Left ventricle myocardium inferior (tissue), 1 donor: ENCODE results near the gene CABLES2. TPM values are rescaled to one million over a fixed set of nuclear protein-coding genes. Genes with fewer than 3 reads are reported as not detected.
"Not testable (repeated sequence)": the region's sequence is repeated elsewhere in the genome, so short reads cannot be mapped to it uniquely, and the experiment has no call there.

Source experiments
- DNase-seq: peaks from one replicate; pipeline ENCODE4 v3.0.0-alpha.2; 2020
- H3K27ac ChIP-seq: fragments of 200-600 bp; replicated peaks from 2 replicates; pipeline ENCODE4 v1.8.0; 2021
- H3K27me3 ChIP-seq: fragments of 200-600 bp; 2 replicates; pipeline ENCODE4 v1.8.0; 2021; ENCODE audit warnings: low read depth
- H3K36me3 ChIP-seq: fragments of 200-600 bp; 2 replicates; pipeline ENCODE4 v1.8.0; 2021
- H3K4me1 ChIP-seq: fragments of 200-600 bp; 2 replicates; pipeline ENCODE4 v1.8.0; 2021
- H3K4me3 ChIP-seq: fragments of 200-600 bp; 2 replicates; pipeline ENCODE4 v1.8.0; 2021; ENCODE audit warnings: mild to moderate bottlenecking, moderate library complexity
- H3K9me3 ChIP-seq: fragments of 200-600 bp; replicated peaks from 2 replicates; pipeline ENCODE4 v1.8.0; 2021
- intact Hi-C: fragments of 100-400 bp; cut with micrococcal nuclease; formaldehyde crosslinking; loops from one replicate; pipeline ENCODE4 v1.11.0; 2022
- total RNA-seq: library from RNA; stranded (reverse); fragmentation: NEBNext Ultra II Directional; extraction: Animal tissue kit (Norgen Biotek cat#: 25700); gene quantifications from one replicate; pipeline ENCODE4 v1.2.1, GENCODE V29; 2021
- TF ChIP-seq, protein P1 (sequence below): fragments of 200-600 bp; IDR thresholded peaks from 2 replicates; pipeline ENCODE4 v1.8.0; 2021; ENCODE audit warnings: antibody characterized with exemption, mild to moderate bottlenecking, borderline replicate concordance
- donor health status: DM: no; HTN: yes; CAD: no; lungs with severe emphysema.

The CABLES2 gene
- total RNA-seq, 1 donor from 2014 or later = 12.0 TPM

DNA sequence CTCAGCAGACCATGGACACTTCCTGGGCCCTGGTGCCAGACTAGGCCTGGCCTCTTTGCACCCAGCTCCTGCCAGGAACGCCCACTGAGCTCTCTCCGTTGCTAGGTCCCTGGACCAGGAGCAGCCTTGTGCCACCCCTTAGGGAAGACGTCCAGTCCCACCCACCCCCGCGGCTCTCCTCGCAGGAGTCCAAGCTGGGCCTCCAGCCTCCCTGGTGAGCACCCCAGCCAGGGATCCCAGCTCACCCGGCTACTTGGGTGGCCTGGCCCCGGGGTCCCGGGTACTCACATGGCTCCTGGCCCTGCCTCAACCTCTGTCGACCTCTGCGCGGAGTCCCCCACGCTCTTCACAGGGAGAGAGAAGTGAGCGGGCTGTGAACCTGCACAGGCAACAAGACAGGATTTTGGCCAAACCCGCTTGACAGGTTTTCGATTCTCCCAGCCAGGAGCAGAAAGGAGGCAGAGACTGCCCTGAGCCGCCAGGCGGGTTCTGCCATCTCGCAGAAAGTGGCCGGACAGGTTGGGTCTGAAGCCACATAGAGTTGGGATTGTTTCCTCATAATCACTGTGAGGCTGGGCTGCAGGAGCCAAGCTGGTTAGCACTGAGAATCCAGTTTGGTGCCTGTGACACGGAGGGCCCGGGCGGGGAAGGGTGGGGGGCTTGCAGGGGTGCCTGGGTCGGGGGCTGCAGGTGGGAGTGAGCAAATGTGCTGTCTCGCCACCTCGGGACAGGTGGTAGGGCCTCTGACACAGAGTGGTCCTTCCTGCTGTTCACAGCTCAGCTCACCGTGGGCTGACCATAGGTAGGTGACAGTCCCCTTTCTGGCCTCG, 20.3 kb upstream of the CABLES2 start, which contains the start of gene RBBP8NL:
RBBP8NL (minus strand) TSS at position 368 of the 830 bp plus-strand sequence. CDS start 7,892 bp downstream, outside the sequence.
- H3K4me1 ChIP-seq = no peaks in the 10 kb centered on the region
- intact Hi-C loops = no loop called here
- TF ChIP-seq, protein P1, sequence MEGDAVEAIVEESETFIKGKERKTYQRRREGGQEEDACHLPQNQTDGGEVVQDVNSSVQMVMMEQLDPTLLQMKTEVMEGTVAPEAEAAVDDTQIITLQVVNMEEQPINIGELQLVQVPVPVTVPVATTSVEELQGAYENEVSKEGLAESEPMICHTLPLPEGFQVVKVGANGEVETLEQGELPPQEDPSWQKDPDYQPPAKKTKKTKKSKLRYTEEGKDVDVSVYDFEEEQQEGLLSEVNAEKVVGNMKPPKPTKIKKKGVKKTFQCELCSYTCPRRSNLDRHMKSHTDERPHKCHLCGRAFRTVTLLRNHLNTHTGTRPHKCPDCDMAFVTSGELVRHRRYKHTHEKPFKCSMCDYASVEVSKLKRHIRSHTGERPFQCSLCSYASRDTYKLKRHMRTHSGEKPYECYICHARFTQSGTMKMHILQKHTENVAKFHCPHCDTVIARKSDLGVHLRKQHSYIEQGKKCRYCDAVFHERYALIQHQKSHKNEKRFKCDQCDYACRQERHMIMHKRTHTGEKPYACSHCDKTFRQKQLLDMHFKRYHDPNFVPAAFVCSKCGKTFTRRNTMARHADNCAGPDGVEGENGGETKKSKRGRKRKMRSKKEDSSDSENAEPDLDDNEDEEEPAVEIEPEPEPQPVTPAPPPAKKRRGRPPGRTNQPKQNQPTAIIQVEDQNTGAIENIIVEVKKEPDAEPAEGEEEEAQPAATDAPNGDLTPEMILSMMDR = no peak
- no peak within 1 kb of the TSS for H3K27ac ChIP-seq
- H3K4me3 ChIP-seq = no peak within 1 kb of the TSS
- DNase-seq = no peak
- no peaks in the 10 kb centered on the region for H3K36me3 ChIP-seq
- H3K9me3 ChIP-seq = no peaks in the 10 kb centered on the region
- peaks cover 66% of the 10 kb centered on the region for H3K27me3 ChIP-seq

DNA sequence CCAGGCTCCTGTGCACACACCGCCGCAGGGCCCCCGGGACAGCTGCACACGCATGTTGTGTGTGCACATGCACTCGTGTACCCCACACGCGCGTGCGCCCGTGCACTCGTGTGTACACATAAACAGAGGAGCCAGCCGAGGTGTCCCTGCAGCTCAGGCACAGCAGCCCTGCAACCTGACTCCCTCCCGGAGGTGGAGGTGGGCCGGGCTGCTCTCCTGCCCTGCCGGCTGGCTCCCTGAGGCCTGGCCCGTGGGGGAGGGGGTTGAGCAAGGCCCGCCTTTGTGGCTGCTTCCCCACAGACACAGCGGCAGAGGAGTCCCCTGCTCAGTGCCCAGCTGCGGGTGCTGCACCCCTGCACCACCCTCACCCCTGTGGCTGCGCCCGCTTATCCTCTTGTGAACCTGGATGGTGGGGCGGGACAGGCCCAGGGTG, 19.6 kb upstream of the CABLES2 start:
- TF ChIP-seq, protein P1 = no peak
- no peak overlapping the region for H3K27ac ChIP-seq
- no peaks in the 10 kb centered on the region for H3K36me3 ChIP-seq
- no peak overlapping the region for H3K4me3 ChIP-seq
- no peaks in the 10 kb centered on the region for H3K4me1 ChIP-seq
- no peak for DNase-seq
- peaks cover 65% of the 10 kb centered on the region for H3K27me3 ChIP-seq
- no peaks in the 10 kb centered on the region for H3K9me3 ChIP-seq
- intact Hi-C loops = no loop called here

DNA sequence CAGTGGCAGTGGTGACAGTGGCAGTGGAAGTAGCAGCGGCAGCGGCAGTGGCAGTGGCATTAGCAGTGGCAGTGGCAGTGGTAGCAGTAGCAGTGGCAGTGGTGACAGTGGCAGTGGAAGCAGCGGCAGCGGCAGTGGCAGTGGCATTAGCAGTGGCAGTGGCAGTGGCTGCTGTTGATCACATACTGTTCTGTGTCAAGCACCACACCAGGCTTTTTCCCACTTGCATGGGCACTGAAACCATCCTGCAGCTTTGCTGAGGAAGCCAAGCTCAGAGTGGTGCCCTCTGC, 18.9 kb upstream of the CABLES2 start:
- intact Hi-C loops, H3K36me3 ChIP-seq, H3K9me3 ChIP-seq, H3K27ac ChIP-seq, H3K4me3 ChIP-seq, H3K4me1 ChIP-seq, DNase-seq: not testable (repeated sequence)
- H3K27me3 ChIP-seq = peaks cover 65% of the 10 kb centered on the region

DNA sequence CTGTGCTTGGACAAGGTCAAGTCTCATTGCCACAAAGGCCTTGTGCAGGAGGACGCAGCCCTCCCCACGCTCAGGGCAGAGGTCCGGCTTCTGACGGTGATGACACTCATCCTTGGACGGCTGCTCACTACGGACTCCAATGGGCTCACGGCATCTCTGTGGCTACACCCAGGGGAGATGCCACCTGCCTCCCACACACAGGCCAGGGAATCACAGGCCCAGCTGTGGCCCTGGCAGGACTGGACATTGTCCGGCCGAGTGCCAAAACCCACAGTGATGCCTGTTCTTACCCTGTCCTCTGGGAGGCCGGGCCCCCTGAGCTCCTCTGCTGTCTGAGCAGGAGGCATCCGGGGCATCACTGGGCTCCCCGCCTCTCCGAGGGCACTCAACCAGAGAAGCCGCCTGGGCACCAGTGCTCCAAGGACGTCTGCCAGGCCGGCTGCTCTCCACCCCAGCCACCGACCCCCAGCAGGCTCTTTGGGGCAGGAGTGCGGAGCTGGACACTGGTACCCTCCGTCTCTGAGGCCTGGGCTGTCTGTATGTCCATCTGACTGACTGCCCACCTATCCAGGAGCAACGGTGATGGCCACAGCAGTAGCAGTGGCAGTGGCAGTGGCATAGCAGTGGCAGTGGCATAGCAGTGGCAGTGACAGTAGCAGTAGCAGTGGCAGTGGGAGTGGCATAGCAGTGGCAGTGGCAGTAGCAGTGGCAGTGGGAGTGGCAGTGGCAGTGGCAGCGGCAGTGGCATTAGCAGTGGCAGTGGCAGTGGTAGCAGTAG, 18.4 kb upstream of the CABLES2 start:
- H3K27me3 ChIP-seq = peaks cover 62% of the 10 kb centered on the region
- H3K9me3 ChIP-seq = no peaks in the 10 kb centered on the region
- intact Hi-C loops = no loop called here
- H3K4me3 ChIP-seq = no peak overlapping the region
- H3K4me1 ChIP-seq = no peaks in the 10 kb centered on the region
- no peak for DNase-seq
- TF ChIP-seq, protein P1 = no peak
- H3K36me3 ChIP-seq = no peaks in the 10 kb centered on the region
- no peak overlapping the region for H3K27ac ChIP-seq

DNA sequence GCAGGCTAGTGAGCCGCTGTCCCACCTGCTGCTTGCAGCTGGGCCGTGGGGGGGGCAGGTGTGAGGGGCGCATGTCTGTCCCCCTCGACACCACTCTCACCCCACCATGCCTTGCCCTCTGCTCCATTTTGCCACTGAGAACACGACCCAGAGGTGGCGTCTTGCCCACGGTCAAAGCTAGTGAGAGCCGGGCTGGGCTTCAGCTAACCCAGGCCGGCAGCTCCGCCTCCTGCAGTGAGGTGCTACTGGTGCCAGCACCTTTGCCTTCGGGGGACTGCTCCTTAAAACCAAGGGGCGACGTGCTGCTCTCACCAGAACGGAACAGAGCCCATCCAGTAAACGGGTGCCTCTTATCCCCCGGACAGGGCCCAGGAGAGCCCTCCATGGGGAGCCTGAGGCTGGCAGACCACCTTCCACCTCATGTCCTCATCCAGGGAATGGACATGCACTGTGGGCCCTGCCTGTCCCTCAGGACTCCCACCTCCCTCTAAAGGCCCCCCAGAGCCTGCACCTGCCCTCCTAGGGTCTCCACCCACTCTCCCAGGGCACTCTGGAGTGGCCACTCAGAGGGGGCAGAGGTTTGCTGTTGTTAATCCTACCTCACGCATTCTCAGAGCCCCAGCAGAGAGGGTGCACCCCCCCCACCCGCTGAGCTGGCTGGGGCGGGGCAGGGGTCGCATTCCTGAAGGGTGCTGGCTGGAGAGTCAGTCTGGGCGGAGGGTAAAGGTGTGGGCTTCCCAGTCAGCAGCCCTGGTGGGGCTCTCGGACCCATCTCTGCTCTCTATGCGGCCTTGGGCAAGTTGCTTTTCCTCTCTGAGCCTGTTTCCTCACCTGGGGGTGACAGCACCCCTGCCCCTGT, 17.4 kb upstream of the CABLES2 start:
- Histone ChIP-seq H3K4me1 (no peaks in the 10 kb centered on the region), H3K9me3 (no peaks in the 10 kb centered on the region), H3K4me3 (no peak overlapping the region), H3K36me3 (no peaks in the 10 kb centered on the region), H3K27me3 (peaks cover 56% of the 10 kb centered on the region), H3K27ac (no peak overlapping the region)
- TF ChIP-seq, protein P1 = no peak
- no peak for DNase-seq
- intact Hi-C loops = no loop called here
